HEK293 (cell line): ENCODE results near the gene THTPA.
A peak's percentile ranks its signal among the peaks of the same experiment; 100 is the strongest.

Source experiments
- CTCF ChIA-PET: fragments of 350-600 bp; formaldehyde crosslinking; extraction: SDS; loops from one replicate; lab custom pipeline; 2021; ENCODE audit warnings: antibody characterized with exemption; lab: Yijun Ruan, JAX
- POLR2A ChIA-PET: fragments of 300-600 bp; formaldehyde crosslinking; extraction: SDS; loops from one replicate; lab custom pipeline; 2020; ENCODE audit warnings: antibody characterized with exemption, inconsistent platforms; lab: Yijun Ruan, JAX
- H3K27ac ChIP-seq: fragments of 200-500 bp; sonication (Bioruptor generic); 2 replicates; pipeline ENCODE4 v1.5.1; 2014; ENCODE audit warnings: low read depth, low read length, control low read depth, inconsistent platforms; ENCODE audit errors: extremely low read depth
- H3K36me3 ChIP-seq, 2 experiments: fragments of 200-500 bp in 1 of 2; sonication (Bioruptor generic) in 1 of 2; 1 replicate in 1 of 2; 2 replicates in 1 of 2; pipeline ENCODE4 v1.5.1; 2014 to 2017; ENCODE audit warnings: inconsistent platforms in 2 of 2, low read length in 2 of 2; ENCODE audit not compliant: control insufficient read depth in 2 of 2, insufficient read depth in 1 of 2
- H3K4me1 ChIP-seq: fragments of 200-500 bp; sonication (Bioruptor generic); 2 replicates; pipeline ENCODE4 v1.5.1; 2014; ENCODE audit warnings: mild to moderate bottlenecking, low read length, inconsistent platforms; ENCODE audit not compliant: control insufficient read depth, insufficient read depth
- H3K4me3 ChIP-seq: 2 replicates; pipeline ENCODE4 v1.5.1; 2011; ENCODE audit warnings: low read depth, mild to moderate bottlenecking, control low read depth, low read length, moderate library complexity
- H3K9me3 ChIP-seq: fragments of 200-500 bp; sonication (Bioruptor generic); 2 replicates; pipeline ENCODE4 v1.5.1; 2014; ENCODE audit warnings: low read depth, low read length, inconsistent platforms; ENCODE audit not compliant: control insufficient read depth, insufficient read depth
- EGR2 ChIP-seq: fragments of 450-650 bp; formaldehyde crosslinking; IDR thresholded peaks from 2 replicates; pipeline ENCODE4 v1.5.1; 2016; ENCODE audit warnings: low read depth, missing biosample characterization, missing genetic modification characterization
- FEZF1 ChIP-seq: fragments of 450-650 bp; formaldehyde crosslinking; IDR thresholded peaks from 2 replicates; pipeline ENCODE4 v1.5.1; 2016; ENCODE audit warnings: missing biosample characterization, missing genetic modification characterization
- GLIS1 ChIP-seq: fragments of 450-650 bp; formaldehyde crosslinking; IDR thresholded peaks from 2 replicates; pipeline ENCODE4 v1.5.1; 2016; ENCODE audit warnings: missing biosample characterization, missing genetic modification characterization
- MYNN ChIP-seq: fragments of 450-650 bp; formaldehyde crosslinking; IDR thresholded peaks from 2 replicates; pipeline ENCODE4 v1.5.1; 2016; ENCODE audit warnings: missing biosample characterization, missing genetic modification characterization, borderline replicate concordance
- OVOL3 ChIP-seq: fragments of 450-650 bp; formaldehyde crosslinking; IDR thresholded peaks from 2 replicates; pipeline ENCODE4 v1.5.1; 2016; ENCODE audit warnings: missing biosample characterization, missing genetic modification characterization
- PRDM1 ChIP-seq: fragments of 450-650 bp; formaldehyde crosslinking; IDR thresholded peaks from 2 replicates; pipeline ENCODE4; 2016; ENCODE audit warnings: missing biosample characterization, missing genetic modification characterization
- RBAK ChIP-seq: fragments of 450-650 bp; formaldehyde crosslinking; IDR thresholded peaks from 2 replicates; pipeline ENCODE4 v1.5.1; 2016; ENCODE audit warnings: missing biosample characterization, missing genetic modification characterization
- SCRT1 ChIP-seq: fragments of 450-650 bp; formaldehyde crosslinking; IDR thresholded peaks from 2 replicates; pipeline ENCODE4 v1.5.1; 2016; ENCODE audit warnings: missing biosample characterization, missing genetic modification characterization, borderline replicate concordance
- WT1 ChIP-seq: fragments of 450-650 bp; formaldehyde crosslinking; IDR thresholded peaks from 2 replicates; pipeline ENCODE4 v1.5.1; 2016; ENCODE audit warnings: missing biosample characterization, missing genetic modification characterization
- ZBTB11 ChIP-seq: fragments of 450-650 bp; formaldehyde crosslinking; conservative IDR thresholded peaks from 2 replicates; pipeline ENCODE4 v1.5.1; 2016; ENCODE audit warnings: low read depth, missing biosample characterization, missing genetic modification characterization
- ZIC2 ChIP-seq: fragments of 450-650 bp; formaldehyde crosslinking; IDR thresholded peaks from 2 replicates; pipeline ENCODE4 v1.5.1; 2016; ENCODE audit warnings: missing biosample characterization, missing genetic modification characterization
- ZNF148 ChIP-seq: fragments of 450-650 bp; formaldehyde crosslinking; IDR thresholded peaks from 2 replicates; pipeline ENCODE4 v1.5.0; 2017; ENCODE audit warnings: missing biosample characterization, missing genetic modification characterization, borderline replicate concordance
- ZNF221 ChIP-seq: fragments of 450-650 bp; formaldehyde crosslinking; IDR thresholded peaks from 2 replicates; pipeline ENCODE4 v1.5.1; 2017; ENCODE audit warnings: missing biosample characterization, missing genetic modification characterization, borderline replicate concordance
- ZNF544 ChIP-seq: fragments of 450-650 bp; formaldehyde crosslinking; IDR thresholded peaks from 2 replicates; pipeline ENCODE4 v1.5.0; 2017; ENCODE audit warnings: missing biosample characterization, missing genetic modification characterization
- ZNF76 ChIP-seq: fragments of 450-650 bp; formaldehyde crosslinking; IDR thresholded peaks from 2 replicates; pipeline ENCODE4; 2016; ENCODE audit warnings: low read depth, missing biosample characterization, missing genetic modification characterization, borderline replicate concordance
- ZSCAN30 ChIP-seq: fragments of 450-650 bp; IDR thresholded peaks from 2 replicates; pipeline ENCODE4 v1.5.1; 2018; ENCODE audit warnings: missing biosample characterization, mild to moderate bottlenecking, missing genetic modification characterization, moderate library complexity

The THTPA gene

GRCh38 chr14:23570806-23571483 is 14.9 kb downstream of the THTPA start:
- Histone ChIP-seq H3K4me1 (peaks cover 13% of the 10 kb centered on the region), H3K27ac (no peak overlapping the region), H3K4me3 (no peak overlapping the region), H3K9me3 (no peaks in the 10 kb centered on the region), H3K36me3 (peaks cover 0 to 4% of the 10 kb centered on the region in 2 experiments; a peak in 1 of 3 replicates)
- TF ChIP-seq ZNF76 (no peak), ZNF221 (tag by site-specific recombination) (no peak), ZNF148 (tag by site-specific recombination) (no peak), OVOL3 (no peak), ZNF544 (tag by site-specific recombination) (no peak), MYNN (tag by site-specific recombination) (no peak), SCRT1 (tag by site-specific recombination) (no peak), RBAK (no peak), WT1 (no peak), ZSCAN30 (tag by site-specific recombination) (no peak)
- ChIA-PET CTCF (interaction anchor here (0.7 to 3.0 kb wide), 3 partner anchors 11 to 341 kb away, joined by 3 to 7 read pairs (median 6); no protein-coding TSS in a partner anchor), POLR2A (no interaction called here)

GRCh38 chr14:23571701-23572523 is 15.8 kb downstream of the THTPA start:
- Histone ChIP-seq H3K4me3 (no peak overlapping the region), H3K36me3 (no peaks in the 10 kb centered on the region), H3K27ac (no peak overlapping the region), H3K9me3 (no peaks in the 10 kb centered on the region), H3K4me1 (peaks cover 13% of the 10 kb centered on the region)
- ChIA-PET CTCF (interaction anchor here (0.5 to 3.0 kb wide), 8 partner anchors 10 to 351 kb away, joined by 3 to 7 read pairs (median 3); no protein-coding TSS in a partner anchor), POLR2A (no interaction called here)
- no peak for TF ChIP-seq FEZF1
- TF ChIP-seq ZSCAN30 (tag by site-specific recombination): no peak
- peak; percentile 53 for TF ChIP-seq GLIS1 (tag by site-specific recombination)
- TF ChIP-seq EGR2: no peak
- TF ChIP-seq ZIC2 (tag by site-specific recombination): no peak
- TF ChIP-seq ZNF148 (tag by site-specific recombination): no peak

DNA sequence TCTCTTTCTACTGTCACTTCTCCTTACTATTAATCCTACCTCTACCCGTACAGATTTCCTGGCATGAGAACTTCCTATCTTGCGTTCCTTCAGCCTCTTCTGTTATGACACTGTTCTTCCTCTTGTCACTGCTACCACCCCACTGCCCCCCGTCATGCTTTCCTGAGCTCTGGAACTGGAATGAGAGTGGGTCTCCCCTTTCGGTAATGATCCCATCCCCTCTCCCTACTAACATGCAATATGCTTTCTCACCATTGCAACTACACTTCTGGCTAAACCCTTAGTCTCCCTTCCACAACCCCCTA is 16.4 kb downstream of the THTPA start:
- CTCF ChIA-PET: interaction anchor here (1.0 to 3.0 kb wide), 3 partner anchors 11 to 17 kb away, joined by 4 to 7 read pairs (median 5); no protein-coding TSS in a partner anchor
- Histone ChIP-seq H3K4me1 (peaks cover 13% of the 10 kb centered on the region), H3K27ac (no peak overlapping the region), H3K4me3 (no peak overlapping the region)
- POLR2A ChIA-PET: no interaction called here
- no peak for TF ChIP-seq ZBTB11
- 0 out of 2 replicates have a peak, but pooled peaks have one; percentile 43 for TF ChIP-seq PRDM1 (tag by site-specific recombination)
- TF ChIP-seq, all 188 proteins: peak for 1
- H3K36me3 ChIP-seq: no peaks in the 10 kb centered on the region
- H3K9me3 ChIP-seq: no peaks in the 10 kb centered on the region
